ENCODE data around the gene ASB3. TPM values are rescaled to one million over a fixed set of nuclear protein-coding genes. Genes with fewer than 3 reads are reported as not detected.

ASB3 gene
- total RNA-seq, 2 experiments from 2014 or later, result 26.4 to 30.3 TPM

DNA sequence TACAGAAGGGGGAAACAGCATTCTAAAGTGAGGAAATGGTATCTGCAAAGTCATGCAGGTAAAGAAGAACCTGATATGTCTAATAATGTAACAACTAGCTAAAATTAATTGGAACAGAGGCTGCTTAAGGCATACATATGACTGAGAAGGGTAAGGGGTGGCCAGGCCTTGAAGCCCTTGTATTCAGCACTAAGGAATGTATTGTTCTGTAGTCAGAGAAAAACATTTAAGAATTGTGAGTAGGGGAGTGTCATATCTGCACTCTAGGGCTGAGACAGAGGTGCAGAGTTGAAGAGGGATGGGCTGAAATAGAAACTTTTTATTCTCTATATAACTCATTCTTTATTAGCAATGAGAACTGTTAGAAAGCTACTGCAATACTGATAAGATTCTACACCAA, 164.6 kb downstream of the ASB3 start:
- H4K20me1 ChIP-seq (ENCODE audit: insufficient read depth, low read length), result no peaks in the 10 kb centered on the region
- intact Hi-C loops (cut with micrococcal nuclease; ENCODE audit: unreplicated experiment), result no loop called here
- H3K9me2 ChIP-seq (ENCODE audit: insufficient read depth, low read length), result no peaks in the 10 kb centered on the region
- H3K4me1 ChIP-seq (ENCODE audit: insufficient read depth, low read length, poor library complexity, severe bottlenecking), result no peaks in the 10 kb centered on the region
- H3K36me3 ChIP-seq (ENCODE audit: insufficient read depth, low read length), result no peaks in the 10 kb centered on the region
- no peak overlapping the region for H3K4me2 ChIP-seq (ENCODE audit: low read length)
- POLR2A ChIA-PET, result interaction anchor here (0.5 to 0.7 kb wide), 4 partner anchors 22 to 306 kb away, joined by 3 to 6 read pairs (median 3); no protein-coding TSS in a partner anchor
- no peak for TF ChIP-seq EZH2phosphoT487 (IDR thresholded peaks at IDR 0.05; ENCODE audit: borderline replicate concordance, low read depth, low read length)
- TF ChIP-seq, protein P1, sequence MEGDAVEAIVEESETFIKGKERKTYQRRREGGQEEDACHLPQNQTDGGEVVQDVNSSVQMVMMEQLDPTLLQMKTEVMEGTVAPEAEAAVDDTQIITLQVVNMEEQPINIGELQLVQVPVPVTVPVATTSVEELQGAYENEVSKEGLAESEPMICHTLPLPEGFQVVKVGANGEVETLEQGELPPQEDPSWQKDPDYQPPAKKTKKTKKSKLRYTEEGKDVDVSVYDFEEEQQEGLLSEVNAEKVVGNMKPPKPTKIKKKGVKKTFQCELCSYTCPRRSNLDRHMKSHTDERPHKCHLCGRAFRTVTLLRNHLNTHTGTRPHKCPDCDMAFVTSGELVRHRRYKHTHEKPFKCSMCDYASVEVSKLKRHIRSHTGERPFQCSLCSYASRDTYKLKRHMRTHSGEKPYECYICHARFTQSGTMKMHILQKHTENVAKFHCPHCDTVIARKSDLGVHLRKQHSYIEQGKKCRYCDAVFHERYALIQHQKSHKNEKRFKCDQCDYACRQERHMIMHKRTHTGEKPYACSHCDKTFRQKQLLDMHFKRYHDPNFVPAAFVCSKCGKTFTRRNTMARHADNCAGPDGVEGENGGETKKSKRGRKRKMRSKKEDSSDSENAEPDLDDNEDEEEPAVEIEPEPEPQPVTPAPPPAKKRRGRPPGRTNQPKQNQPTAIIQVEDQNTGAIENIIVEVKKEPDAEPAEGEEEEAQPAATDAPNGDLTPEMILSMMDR (conservative IDR thresholded peaks at IDR 0.05; ENCODE audit: low read length), result no peak
- H3K9me3 ChIP-seq (ENCODE audit: low read length), result no peaks in the 10 kb centered on the region
- DNase-seq (ENCODE audit: low spot score), result no peak
- no peaks in the 10 kb centered on the region for H3K79me2 ChIP-seq (ENCODE audit: insufficient read depth, low read depth, low read length)
- BruUV-seq (replicated peaks), result no TSS peak
- CTCF ChIA-PET (ENCODE audit: unreplicated experiment), result no interaction called here
- H3K27ac ChIP-seq (ENCODE audit: low read depth, low read length, poor library complexity, severe bottlenecking), result no peak overlapping the region
- no peak overlapping the region for H3K4me3 ChIP-seq (ENCODE audit: low read depth, low read length, poor library complexity, severe bottlenecking)
- no peak overlapping the region for H2AFZ ChIP-seq (ENCODE audit: low read length)

DNA sequence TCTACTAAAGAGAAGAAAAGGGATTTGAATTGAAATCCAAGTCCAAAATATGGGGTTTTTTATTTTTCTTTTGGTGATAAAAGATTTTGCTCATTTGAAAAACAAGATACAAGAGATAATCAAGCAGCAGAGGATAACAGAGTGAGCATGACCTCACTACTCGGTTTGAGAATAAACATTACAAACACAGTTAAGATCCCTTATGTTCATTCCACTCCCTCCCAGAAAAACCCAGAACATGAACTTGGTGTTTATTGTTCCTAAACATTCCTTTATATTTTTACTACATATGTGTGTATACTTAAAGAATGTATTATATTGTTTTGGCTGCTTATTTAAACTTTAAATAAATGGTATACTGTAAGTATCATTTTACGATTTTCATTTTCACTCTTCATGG, 165.8 kb downstream of the ASB3 start:
- DNase-seq (ENCODE audit: low spot score), result no peak
- Histone ChIP-seq H3K4me1 (ENCODE audit: insufficient read depth, low read length, poor library complexity, severe bottlenecking) (no peaks in the 10 kb centered on the region), H2AFZ (ENCODE audit: low read length) (no peak overlapping the region), H4K20me1 (ENCODE audit: insufficient read depth, low read length) (no peaks in the 10 kb centered on the region), H3K36me3 (ENCODE audit: insufficient read depth, low read length) (no peaks in the 10 kb centered on the region), H3K4me2 (ENCODE audit: low read length) (no peak overlapping the region), H3K4me3 (ENCODE audit: low read depth, low read length, poor library complexity, severe bottlenecking) (no peak overlapping the region), H3K9me3 (ENCODE audit: low read length) (no peaks in the 10 kb centered on the region), H3K9me2 (ENCODE audit: insufficient read depth, low read length) (no peaks in the 10 kb centered on the region), H3K27ac (ENCODE audit: low read depth, low read length, poor library complexity, severe bottlenecking) (no peak overlapping the region), H3K79me2 (ENCODE audit: insufficient read depth, low read depth, low read length) (no peaks in the 10 kb centered on the region)
- CTCF ChIA-PET (ENCODE audit: unreplicated experiment), result no interaction called here
- no TSS peak for BruUV-seq (replicated peaks)
- POLR2A ChIA-PET, result no interaction called here
- intact Hi-C loops (cut with micrococcal nuclease; ENCODE audit: unreplicated experiment), result no loop called here
- TF ChIP-seq, protein P1 (conservative IDR thresholded peaks at IDR 0.05; ENCODE audit: low read length), result no peak
- no peak for TF ChIP-seq EZH2phosphoT487 (IDR thresholded peaks at IDR 0.05; ENCODE audit: borderline replicate concordance, low read depth, low read length)

Other genes starting within 250 kb of the ASB3 start
- 15.9 and 17.0 TPM in 2 replicates for gene CHAC2, start 19.1 kb downstream of the ASB3 start, total RNA-seq (2014; rRNA removed; shearing (Covaris generic))
- 13.7 and 13.9 TPM in 2 replicates for gene CHAC2, start 19.1 kb downstream of the ASB3 start, total RNA-seq (2022)
- 22.7 and 26.9 TPM in 2 replicates for gene ERLEC1, start 91 bp upstream of the ASB3 start, total RNA-seq (2014; rRNA removed; shearing (Covaris generic))
- 26.4 and 28.5 TPM in 2 replicates for gene ERLEC1, start 91 bp upstream of the ASB3 start, total RNA-seq (2022)
- 3.0 and 4.8 TPM in 2 replicates for gene GPR75, start 73.0 kb upstream of the ASB3 start, total RNA-seq (2014; rRNA removed; shearing (Covaris generic))
- 4.5 and 5.7 TPM in 2 replicates for gene GPR75, start 73.0 kb upstream of the ASB3 start, total RNA-seq (2022)
- gene PSME4, start 184.0 kb upstream of the ASB3 start, total RNA-seq (2014; rRNA removed; shearing (Covaris generic)), result 38.0 and 38.8 TPM in 2 replicates
- 73.7 and 82.9 TPM in 2 replicates for gene PSME4, start 184.0 kb upstream of the ASB3 start, total RNA-seq (2022)

All from OCI-LY7 (cell line).